OCI-LY7 (cell line): Measurements from ENCODE around the gene PODXL2.

Experiments
- CTCF ChIP-seq: fragments of 200-600 bp; sonication (generic); conservative IDR thresholded peaks from 2 replicates; pipeline ENCODE4 v1.5.1; 2014; ENCODE audit warnings: mild to moderate bottlenecking, antibody characterized with exemption, low read length, moderate library complexity, mixed read lengths
- EZH2phosphoT487 ChIP-seq: fragments of 200-600 bp; sonication (generic); IDR thresholded peaks from 2 replicates; pipeline ENCODE4 v1.6.1; 2018; ENCODE audit warnings: low read depth, borderline replicate concordance, mild to moderate bottlenecking, mixed run types, antibody characterized with exemption, low read length, moderate library complexity, mixed read lengths

GRCh38 chr3:127629467-127630403 is 750 bp downstream of the PODXL2 start:
- no peak for TF ChIP-seq CTCF
- no peak for TF ChIP-seq EZH2phosphoT487
